ENCODE results near the gene UIMC1. TPM values are rescaled to one million over a fixed set of nuclear protein-coding genes. Genes with fewer than 3 reads are reported as not detected.

Gene UIMC1
- total RNA-seq, 4 donors from 2014 or later: 40.2 to 56.7 (median 44.6) TPM

DNA sequence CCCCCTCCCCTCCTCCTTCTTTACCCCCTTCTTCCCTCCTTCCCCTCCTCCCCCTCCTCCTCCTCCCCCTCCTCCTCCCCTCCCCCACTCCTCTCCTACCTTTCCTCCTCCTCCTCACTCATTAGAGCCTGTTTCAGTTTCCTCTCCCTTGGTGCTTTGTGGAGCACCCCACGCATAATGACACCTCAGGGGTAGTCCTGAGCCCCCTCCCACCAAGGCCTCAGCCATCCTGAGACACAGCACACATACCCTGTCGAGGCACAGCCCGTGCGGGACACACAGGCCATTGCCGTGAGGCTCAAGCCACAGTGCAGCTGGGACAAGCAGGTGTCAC, 142.8 kb downstream of the UIMC1 start:
- no peaks in the 10 kb centered on the region for H3K4me1 ChIP-seq
- H3K27ac ChIP-seq: no peak overlapping the region
- no peak for DNase-seq (ENCODE audit: low spot score in 2 of 2)
- H3K36me3 ChIP-seq: no peaks in the 10 kb centered on the region
- 29 to 38% methylated on average over 5 of the region's 5 CpGs for WGBS, 2 donors
- TF ChIP-seq, protein P1, sequence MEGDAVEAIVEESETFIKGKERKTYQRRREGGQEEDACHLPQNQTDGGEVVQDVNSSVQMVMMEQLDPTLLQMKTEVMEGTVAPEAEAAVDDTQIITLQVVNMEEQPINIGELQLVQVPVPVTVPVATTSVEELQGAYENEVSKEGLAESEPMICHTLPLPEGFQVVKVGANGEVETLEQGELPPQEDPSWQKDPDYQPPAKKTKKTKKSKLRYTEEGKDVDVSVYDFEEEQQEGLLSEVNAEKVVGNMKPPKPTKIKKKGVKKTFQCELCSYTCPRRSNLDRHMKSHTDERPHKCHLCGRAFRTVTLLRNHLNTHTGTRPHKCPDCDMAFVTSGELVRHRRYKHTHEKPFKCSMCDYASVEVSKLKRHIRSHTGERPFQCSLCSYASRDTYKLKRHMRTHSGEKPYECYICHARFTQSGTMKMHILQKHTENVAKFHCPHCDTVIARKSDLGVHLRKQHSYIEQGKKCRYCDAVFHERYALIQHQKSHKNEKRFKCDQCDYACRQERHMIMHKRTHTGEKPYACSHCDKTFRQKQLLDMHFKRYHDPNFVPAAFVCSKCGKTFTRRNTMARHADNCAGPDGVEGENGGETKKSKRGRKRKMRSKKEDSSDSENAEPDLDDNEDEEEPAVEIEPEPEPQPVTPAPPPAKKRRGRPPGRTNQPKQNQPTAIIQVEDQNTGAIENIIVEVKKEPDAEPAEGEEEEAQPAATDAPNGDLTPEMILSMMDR (IDR thresholded peaks at IDR 0.05): no peak
- TF ChIP-seq POLR2A (IDR thresholded peaks at IDR 0.05) (no peak), EP300 (IDR thresholded peaks at IDR 0.05) (no peak)
- no peak overlapping the region for H3K4me3 ChIP-seq
- peaks cover 0 to 75% of the 10 kb centered on the region in 2 donors for H3K27me3 ChIP-seq
- H3K9me3 ChIP-seq: no peaks in the 10 kb centered on the region

DNA sequence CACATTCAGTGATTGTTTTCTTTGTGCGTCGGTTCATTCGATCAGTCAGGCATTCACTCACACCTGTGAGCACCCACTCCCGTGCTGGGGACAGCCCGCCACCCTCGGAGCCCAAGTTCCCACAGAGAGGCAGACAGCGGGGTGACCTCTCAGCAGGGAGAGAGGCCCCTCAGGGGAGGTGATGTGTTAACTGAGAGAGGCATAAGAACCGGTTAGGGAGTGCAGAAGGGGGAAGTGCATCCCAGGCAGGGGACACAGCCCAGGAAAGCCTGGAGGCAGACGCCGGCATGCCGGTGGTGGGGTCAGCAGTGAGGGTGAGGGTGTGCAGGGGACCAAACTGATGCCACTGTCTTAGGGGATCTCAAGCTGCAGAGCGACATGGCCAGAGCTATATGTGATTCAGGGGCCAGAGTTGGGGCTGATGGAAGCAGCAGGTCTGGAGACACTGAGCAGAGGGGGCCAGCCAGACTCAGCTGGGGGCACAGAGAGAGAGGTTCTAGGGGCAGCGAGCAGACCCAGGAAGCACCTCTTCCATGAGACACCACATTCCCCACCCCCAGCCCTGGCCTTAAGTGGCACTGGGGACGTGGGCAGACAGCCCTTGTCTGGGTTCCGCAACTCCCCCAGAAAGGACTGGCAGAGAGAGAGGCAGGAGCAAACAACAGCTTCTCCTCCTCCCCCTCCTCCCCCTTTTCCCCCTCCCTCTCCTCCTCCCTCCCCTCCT, 143.4 kb downstream of the UIMC1 start:
- no peaks in the 10 kb centered on the region for H3K4me1 ChIP-seq
- no peaks in the 10 kb centered on the region for H3K36me3 ChIP-seq
- DNase-seq (ENCODE audit: low spot score in 2 of 2): no peak
- no peak overlapping the region for H3K4me3 ChIP-seq
- H3K9me3 ChIP-seq: no peaks in the 10 kb centered on the region
- peaks cover 0 to 70% of the 10 kb centered on the region in 2 donors for H3K27me3 ChIP-seq
- no peak overlapping the region for H3K27ac ChIP-seq
- TF ChIP-seq POLR2A (IDR thresholded peaks at IDR 0.05) (no peak), EP300 (IDR thresholded peaks at IDR 0.05) (no peak)
- TF ChIP-seq, protein P1 (IDR thresholded peaks at IDR 0.05): no peak
- WGBS, 2 donors: 15 to 20% methylated on average over 15 of the region's 15 CpGs

DNA sequence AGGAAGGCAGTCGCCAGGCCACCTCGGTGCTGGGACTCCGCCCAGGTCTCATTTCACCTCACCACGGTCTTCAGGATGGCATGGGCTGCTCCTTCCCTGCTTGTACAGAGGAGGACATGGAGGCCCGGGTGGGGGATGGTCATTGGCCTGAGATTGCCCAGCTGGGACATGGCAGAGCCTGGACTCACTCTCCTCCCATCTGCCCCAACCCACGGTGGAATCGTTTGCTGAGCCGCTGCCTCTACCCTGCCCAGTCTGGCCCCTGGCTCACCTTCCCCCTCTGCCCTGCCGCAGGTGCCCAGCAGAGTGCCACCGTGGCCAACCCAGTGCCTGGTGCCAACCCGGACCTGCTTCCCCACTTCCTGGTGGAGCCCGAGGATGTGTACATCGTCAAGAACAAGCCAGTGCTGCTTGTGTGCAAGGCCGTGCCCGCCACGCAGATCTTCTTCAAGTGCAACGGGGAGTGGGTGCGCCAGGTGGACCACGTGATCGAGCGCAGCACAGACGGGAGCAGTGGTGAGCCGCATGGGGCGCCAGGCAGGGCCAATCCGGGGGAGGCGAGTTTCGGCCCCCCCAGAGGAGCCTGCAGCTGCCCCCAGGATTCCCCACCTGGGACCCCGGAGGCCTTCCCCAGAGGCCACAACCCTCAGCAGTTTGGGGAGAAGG, 144.1 kb downstream of the UIMC1 start:
- TF ChIP-seq EP300 (IDR thresholded peaks at IDR 0.05) (no peak), POLR2A (IDR thresholded peaks at IDR 0.05) (no peak)
- TF ChIP-seq, protein P1 (IDR thresholded peaks at IDR 0.05): no peak
- Histone ChIP-seq H3K9me3 (no peaks in the 10 kb centered on the region), H3K4me1 (no peaks in the 10 kb centered on the region), H3K27ac (no peak overlapping the region), H3K27me3 (peaks cover 0 to 70% of the 10 kb centered on the region in 2 donors), H3K36me3 (no peaks in the 10 kb centered on the region), H3K4me3 (no peak overlapping the region)
- DNase-seq (ENCODE audit: low spot score in 2 of 2): no peak
- WGBS, 2 donors: 58 to 59% methylated on average over 22 to 24 of the region's 28 CpGs

DNA sequence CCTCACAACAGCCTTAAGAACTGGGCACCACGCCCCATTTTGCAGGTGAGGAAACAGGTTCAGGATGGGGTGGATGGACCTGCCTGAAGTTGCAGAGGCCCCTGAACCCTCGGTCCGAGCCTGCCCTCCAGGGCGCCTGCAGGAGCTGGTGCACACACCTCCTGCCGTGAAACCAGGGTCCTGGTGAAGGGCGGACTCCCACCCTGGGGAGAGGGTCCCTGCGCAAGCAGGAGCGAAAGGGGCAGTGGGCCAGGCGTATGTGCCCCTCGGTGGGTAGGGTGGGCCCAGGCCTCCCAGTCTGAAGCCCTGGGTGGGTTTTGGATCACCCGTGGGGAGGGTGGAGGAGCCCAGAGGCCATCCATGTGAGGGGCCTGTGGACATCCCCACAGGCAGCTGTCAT, 145.3 kb downstream of the UIMC1 start:
- WGBS, 2 donors: 70 to 100% methylated on average over 2 to 6 of the region's 11 CpGs

DNA sequence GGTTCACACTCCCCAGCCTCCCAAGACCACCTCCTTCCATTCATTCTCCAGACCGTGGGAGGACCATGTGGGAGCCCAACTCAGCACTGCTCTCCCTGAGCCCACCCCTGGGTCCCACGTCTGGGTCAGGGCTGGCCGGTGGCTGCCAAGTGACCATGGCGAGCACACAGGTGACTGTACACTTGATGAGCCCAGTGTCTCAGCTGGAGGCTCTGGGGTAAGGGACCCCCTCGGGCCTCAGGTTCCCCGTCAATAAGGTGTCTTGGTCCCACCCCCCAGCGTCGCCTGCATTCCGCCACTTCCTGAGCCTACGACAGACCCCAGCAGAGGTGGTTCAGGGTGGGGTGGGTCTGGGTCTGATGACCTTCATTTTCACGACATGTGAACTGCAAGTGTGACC, 146.2 kb downstream of the UIMC1 start:
- DNase-seq (ENCODE audit: low spot score in 2 of 2): no peak
- no peak for TF ChIP-seq EP300 (IDR thresholded peaks at IDR 0.05)
- no peak for TF ChIP-seq POLR2A (IDR thresholded peaks at IDR 0.05)
- TF ChIP-seq, protein P1 (IDR thresholded peaks at IDR 0.05): no peak
- WGBS, 2 donors: 41 to 71% methylated on average over 6 to 11 of the region's 11 CpGs

More for the DNA sequence above, 145.3 kb downstream of the UIMC1 start:
- no peak overlapping the region for H3K27ac ChIP-seq
- TF ChIP-seq EP300 (IDR thresholded peaks at IDR 0.05) (no peak), POLR2A (IDR thresholded peaks at IDR 0.05) (no peak)
- TF ChIP-seq, protein P1 (IDR thresholded peaks at IDR 0.05): no peak
- H3K4me3 ChIP-seq: no peak overlapping the region
- no peaks in the 10 kb centered on the region for H3K9me3 ChIP-seq
- no peaks in the 10 kb centered on the region for H3K4me1 ChIP-seq
- no peaks in the 10 kb centered on the region for H3K36me3 ChIP-seq
- H3K27me3 ChIP-seq: peaks cover 0 to 58% of the 10 kb centered on the region in 2 donors
- DNase-seq (ENCODE audit: low spot score in 2 of 2): no peak

More for the DNA sequence above, 146.2 kb downstream of the UIMC1 start:
- Histone ChIP-seq H3K27me3 (peaks cover 0 to 50% of the 10 kb centered on the region in 2 donors), H3K27ac (no peak overlapping the region), H3K4me3 (no peak overlapping the region), H3K4me1 (no peaks in the 10 kb centered on the region), H3K9me3 (no peaks in the 10 kb centered on the region), H3K36me3 (no peaks in the 10 kb centered on the region)

Data from tibial nerve (tissue), 4 donors.